ENCODE results near the gene KRTAP5-6.
"Not testable (repeated sequence)": the region's sequence is repeated elsewhere in the genome, so short reads cannot be mapped to it uniquely, and the experiment has no call there.

- not testable (repeated sequence) for TF ChIP-seq POLR2A (IDR thresholded peaks at IDR 0.05); EP300 (IDR thresholded peaks at IDR 0.05; ENCODE audit: low read depth); CTCF (IDR thresholded peaks at IDR 0.05); POLR2AphosphoS5 (IDR thresholded peaks at IDR 0.05)
Observed at GRCh38 chr11:1683216-1683615, 13.8 kb upstream of the KRTAP5-6 start.
